ENCODE results near the gene KRT3.
"Not testable (repeated sequence)": the region's sequence is repeated elsewhere in the genome, so short reads cannot be mapped to it uniquely, and the experiment has no call there.

Gene KRT3

DNA sequence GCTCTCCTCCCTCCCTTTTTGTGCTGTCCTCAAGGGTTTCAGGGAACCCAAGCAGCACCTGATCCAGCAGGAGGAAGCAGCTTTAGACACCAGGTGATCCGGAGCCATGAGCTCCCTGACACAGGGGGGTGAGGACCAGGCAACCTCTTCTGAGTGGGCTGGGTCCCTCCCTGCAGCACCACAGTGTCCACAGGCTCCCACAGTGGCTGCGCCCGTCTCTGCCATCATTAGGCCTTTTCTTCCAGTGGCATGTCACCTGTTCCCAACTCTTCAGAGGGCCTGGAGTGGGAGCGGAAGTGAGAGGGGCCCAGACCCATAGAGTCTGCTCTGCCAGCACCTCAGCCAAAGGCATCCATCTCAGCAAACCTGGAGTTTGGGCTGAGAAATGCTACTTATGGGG, 18.4 kb downstream of the KRT3 start:
- DNase-seq = no peak

GRCh38 chr12:52776913-52777395, 19.0 kb downstream of the KRT3 start, which contains the start of gene KRT76:
Gene KRT76 (minus strand): TSS chr12:52777345. CDS start chr12:52777291, 54 bp downstream.
- DNase-seq = no peak

- DNase-seq = no peak
Observed at GRCh38 chr12:52776435-52776834, 19.5 kb downstream of the KRT3 start.

DNA sequence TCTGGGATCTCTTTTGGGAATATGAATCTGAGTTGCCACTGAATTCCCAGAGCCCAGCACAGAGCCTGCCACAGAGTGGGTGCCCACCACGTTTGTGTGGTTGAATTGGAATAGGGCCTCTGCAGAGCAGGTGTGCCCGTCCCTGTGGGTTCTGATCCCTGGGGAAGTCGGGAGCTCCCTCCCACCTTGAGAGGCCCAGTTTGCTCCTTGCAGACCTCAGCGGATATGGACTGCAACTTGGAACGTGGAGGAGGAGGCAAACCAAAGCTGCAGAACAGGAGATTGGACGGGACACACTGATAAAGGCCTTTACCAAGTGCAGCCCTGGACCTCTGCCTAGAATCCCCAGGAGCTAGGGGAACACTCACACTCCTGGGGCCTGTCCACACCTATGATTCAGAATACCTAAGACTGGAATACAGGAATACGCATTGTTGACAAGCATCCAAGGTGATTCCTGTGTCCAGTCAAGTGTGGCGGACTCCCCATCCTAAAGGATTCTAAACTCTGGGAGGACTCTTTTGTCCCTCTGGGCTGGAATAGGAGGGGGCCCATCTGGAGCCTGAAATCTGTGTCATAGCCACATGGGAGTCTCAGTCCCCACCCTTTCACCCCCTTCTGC, 21.2 kb downstream of the KRT3 start:
- DNase-seq = no peak

- no peak for DNase-seq
Observed at GRCh38 chr12:52772772-52773171, 23.1 kb downstream of the KRT3 start.

DNA sequence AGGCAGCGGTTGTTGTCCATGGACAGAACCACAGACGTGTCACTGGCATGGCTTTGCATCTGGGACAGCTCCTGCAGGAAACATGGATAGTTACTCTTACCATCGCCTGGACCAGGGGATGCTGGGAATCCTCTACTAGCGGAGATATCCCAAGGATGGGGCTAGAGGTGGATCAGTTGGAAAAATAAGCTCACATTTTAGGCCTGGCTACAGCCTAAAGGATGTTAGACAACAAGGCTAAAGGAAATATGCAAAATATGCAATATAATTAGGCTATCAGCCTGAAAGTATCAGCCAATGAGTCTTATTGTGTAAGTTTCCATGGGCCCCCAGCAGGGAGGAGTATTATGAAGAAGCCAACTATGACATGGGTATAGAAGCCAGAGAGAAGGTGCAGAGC, 23.7 kb downstream of the KRT3 start:
- DNase-seq = no peak

- DNase-seq = no peak
Observed at GRCh38 chr12:52771505-52771904, 24.4 kb downstream of the KRT3 start.

DNA sequence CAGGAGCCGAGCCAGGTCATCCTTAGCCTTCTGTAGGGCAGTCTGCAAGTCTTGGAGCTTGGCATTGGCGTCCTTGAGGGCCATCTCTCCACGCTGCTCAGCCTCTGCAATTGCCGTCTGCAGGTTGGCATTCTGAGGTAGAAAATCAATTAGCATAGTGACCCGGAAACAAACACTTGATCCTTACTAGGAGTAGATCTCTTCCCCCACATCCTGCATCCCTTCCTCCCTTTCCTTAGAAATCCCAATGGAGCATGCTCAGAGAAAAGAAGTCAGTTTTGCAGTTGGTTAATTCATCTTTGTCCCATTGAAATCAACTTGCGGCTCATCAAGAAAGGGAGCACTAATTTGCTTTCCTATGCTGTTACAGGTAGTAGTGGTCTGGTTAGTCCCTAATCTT, 24.8 kb downstream of the KRT3 start:
- DNase-seq = no peak

DNA sequence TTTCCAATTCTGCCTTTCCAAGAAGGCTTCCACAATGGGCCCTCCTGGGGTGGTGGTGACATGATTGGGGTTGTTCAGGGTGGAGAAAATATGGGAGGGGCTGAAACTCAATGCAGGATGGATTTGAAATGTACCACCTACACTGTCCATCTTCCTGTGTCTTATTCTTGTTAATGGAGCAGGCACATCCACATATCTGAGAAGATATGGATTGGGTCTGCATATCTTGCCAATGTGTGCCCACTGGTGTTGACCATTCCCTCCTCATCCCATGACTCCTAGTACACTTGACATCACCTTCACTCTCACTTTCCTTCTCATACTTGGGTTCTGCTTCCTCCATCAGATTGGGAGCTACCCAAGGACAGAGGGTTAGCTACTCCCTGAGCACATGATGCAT, 26.0 kb downstream of the KRT3 start:
- no peak for DNase-seq

DNA sequence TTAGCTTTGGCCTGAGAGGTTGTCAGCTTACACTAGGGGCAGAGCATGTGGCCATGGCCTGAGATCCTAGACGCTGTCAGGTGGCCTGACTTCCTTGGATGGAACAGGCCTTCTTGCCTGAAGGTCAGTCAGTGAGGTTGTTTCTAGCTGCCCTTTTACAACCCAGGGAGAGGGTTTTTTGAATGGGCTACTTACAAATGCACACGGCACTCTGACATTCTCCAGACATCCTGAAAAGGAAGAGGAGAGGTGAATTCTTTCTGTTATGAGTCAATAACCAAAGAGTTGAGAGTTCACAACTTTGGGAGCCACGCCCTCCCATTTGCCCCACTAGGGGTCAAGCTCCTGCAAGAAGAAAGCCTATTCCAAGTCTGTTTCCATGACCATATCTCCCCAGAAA, 26.6 kb downstream of the KRT3 start:
- no peak for DNase-seq

GRCh38 chr12:52768479-52769200, 27.3 kb downstream of the KRT3 start:
- no peak for DNase-seq

DNA sequence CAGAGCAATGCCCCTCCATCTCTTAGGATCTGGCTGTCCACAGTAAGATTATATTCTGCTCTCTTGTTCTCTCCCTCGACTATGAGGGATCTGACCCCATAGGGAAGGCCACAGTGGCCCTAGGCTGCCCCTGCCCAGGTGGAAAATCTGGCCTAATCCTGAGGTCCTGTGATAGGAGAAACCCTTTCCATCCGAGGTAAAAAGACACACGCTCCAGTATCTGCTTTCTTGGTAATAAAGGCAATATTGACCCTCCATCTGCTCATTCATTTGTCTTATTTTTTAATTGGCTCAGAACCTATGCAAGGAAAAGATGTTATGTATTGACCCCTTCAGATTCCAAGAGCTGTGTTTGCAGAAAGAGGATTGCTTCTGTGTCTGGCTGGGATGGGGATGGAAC, 28.5 kb downstream of the KRT3 start:
- no peak for DNase-seq

DNA sequence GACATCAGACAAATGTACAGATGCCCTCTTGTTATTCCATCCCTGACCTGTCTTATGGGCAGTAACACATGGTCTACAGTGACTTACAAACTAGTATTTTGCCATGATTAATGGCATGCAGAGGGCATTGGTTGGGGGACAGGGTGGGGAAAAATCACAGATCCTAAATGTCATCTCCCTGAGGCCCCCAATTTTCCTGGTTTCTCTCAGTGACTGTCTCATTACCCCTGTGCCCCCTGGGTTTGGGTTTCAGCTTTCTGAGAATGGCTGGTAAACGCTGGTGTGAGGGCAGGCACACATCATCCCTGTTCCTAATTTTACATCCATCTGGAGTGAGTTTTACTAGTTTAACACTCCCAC, 28.9 kb downstream of the KRT3 start:
- no peak for DNase-seq

GRCh38 chr12:52766351-52767019, 29.4 kb downstream of the KRT3 start:
- DNase-seq = no peak

GRCh38 chr12:52765702-52766101, 30.2 kb downstream of the KRT3 start:
- no peak for DNase-seq

GRCh38 chr12:52763991-52764390, 31.9 kb downstream of the KRT3 start:
- DNase-seq = no peak

- no peak for DNase-seq
Observed at GRCh38 chr12:52763036-52763659, 32.8 kb downstream of the KRT3 start.

- DNase-seq = no peak
Observed at GRCh38 chr12:52761802-52762201, 34.1 kb downstream of the KRT3 start.

DNA sequence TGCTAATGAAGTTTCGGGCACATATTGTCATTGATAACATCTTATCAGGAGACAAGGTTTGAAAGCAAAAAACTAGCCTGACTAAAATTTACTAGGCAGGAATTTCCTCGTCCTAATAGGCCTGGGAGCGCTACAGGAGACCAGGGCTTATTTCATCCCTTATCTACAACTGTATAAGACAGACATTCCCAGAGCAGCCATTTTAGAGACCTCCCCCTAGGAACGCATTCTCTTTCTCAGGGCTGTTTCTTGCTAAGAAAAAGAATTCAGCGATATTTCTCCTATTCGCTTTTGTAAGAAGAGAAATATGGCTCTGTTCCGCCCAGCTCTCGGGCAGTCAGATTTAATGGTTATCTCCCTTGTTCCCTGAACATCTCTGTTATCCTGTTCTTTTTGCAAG, 34.7 kb downstream of the KRT3 start:
- not testable (repeated sequence) for DNase-seq

- DNase-seq = no peak
Observed at GRCh38 chr12:52760623-52761022, 35.3 kb downstream of the KRT3 start.

GRCh38 chr12:52759695-52760094, 36.2 kb downstream of the KRT3 start:
- DNase-seq = no peak

- DNase-seq = no peak
Observed at GRCh38 chr12:52759218-52759617, 36.7 kb downstream of the KRT3 start.

DNA sequence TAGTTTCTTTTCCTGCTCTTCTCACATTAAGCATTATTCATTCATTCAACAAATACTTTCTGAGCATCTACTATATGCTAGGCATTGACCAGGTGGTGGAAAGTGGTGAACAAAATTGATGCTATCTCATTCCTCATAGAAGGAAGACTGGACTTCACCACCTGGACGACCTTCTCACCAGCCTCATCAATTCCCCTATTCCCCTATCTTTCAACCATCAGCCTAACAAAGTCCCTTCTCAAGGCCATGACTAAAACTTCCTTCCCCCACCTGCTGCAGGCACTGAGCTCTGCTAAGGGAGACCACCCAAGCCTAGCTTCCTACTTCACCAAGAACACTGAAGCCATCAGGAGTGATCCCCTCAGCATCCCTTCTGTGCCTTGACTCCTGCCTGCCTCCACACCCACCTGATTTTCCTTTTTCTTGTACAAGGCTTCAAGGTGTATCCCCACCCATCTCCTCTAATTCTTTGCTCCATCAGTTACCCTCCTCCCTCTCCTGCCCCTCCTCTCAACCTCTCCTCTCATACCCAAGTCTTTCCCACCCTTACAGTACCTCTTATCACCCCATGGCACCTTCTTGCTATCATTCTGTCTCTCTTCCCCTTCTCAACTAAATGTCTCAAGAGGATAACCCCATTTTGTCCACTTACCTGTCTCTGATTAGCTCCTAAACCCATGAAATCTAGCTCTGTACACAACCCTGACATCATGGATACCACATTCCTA, 38.3 kb downstream of the KRT3 start:
- no peak for DNase-seq
